ENCODE results near the gene LYST. TPM values are rescaled to one million over a fixed set of nuclear protein-coding genes. Genes with fewer than 3 reads are reported as not detected.
A peak's percentile ranks its signal among the peaks of the same experiment; 100 is the strongest.

LYST gene
- polyA plus RNA-seq, 1 of the 3 experiments (the other 2 are of a cell fraction): 3.9 TPM

- no peak for TF ChIP-seq USF1 (IDR thresholded peaks at IDR 0.05; ENCODE audit: borderline replicate concordance, low read depth)
- TF ChIP-seq GATA2 (CRISPR knock-in tag; IDR thresholded peaks at IDR 0.05): no peak
Observed at GRCh38 chr1:235650341-235651169, 216.2 kb downstream of the LYST start (continued).

GRCh38 chr1:235649368-235650163, 217.1 kb downstream of the LYST start, which contains the start of gene GNG4:
TSS of gene GNG4 (minus strand) at chr1:235649784. CDS start at chr1:235583838, 65,946 bp downstream.
- H3K4me3 ChIP-seq (ENCODE audit: low read depth in 2 of 2, low read length in 1 of 2): peak within 1 kb of the TSS; percentile 59 to 61
- H3K27me3 ChIP-seq (ENCODE audit: insufficient read depth): peaks cover 10% of the 10 kb centered on the region; the same call in 1 of the 2 replicates
- peaks cover 0 to 23% of the 10 kb centered on the region in 2 experiments; a peak in 2 of 4 replicates for H3K4me1 ChIP-seq (ENCODE audit: control insufficient read depth in 1 of 2, insufficient read depth in 2 of 2, low read depth in 1 of 2, low read length in 1 of 2)
- H4K20me1 ChIP-seq (ENCODE audit: insufficient read depth): no peaks in the 10 kb centered on the region
- H3K9me2 ChIP-seq: no peaks in the 10 kb centered on the region
- 0 out of 2 replicates have a peak within 1 kb of the TSS, but pooled peaks have one; percentile 35 for H2AFZ ChIP-seq (ENCODE audit: low read depth)
- H3F3A ChIP-seq (replicated peaks; ENCODE audit: insufficient read depth): peaks cover 8% of the 10 kb centered on the region
- 0% methylated on average over 1 of the region's 111 CpGs for WGBS (ENCODE audit: low lambda C conversion rate)
- POLR2A ChIA-PET: interaction anchor here (1.0 kb wide), 1 partner anchor 145 kb away, joined by 3 read pairs; no protein-coding TSS in a partner anchor
- no peaks in the 10 kb centered on the region for H3K9me3 ChIP-seq
- no peaks in the 10 kb centered on the region for H3K36me3 ChIP-seq (replicated peaks in 1 of 2; ENCODE audit: control insufficient read depth in 1 of 2, insufficient read depth in 2 of 2, low read length in 1 of 2)
- peak within 1 kb of the TSS; percentile 99 for H3K4me2 ChIP-seq
- H3K79me2 ChIP-seq (ENCODE audit: insufficient read depth): no peaks in the 10 kb centered on the region
- DNase-seq: peak; percentile 98
- CTCF ChIA-PET: interaction anchor here (0.8 to 1.5 kb wide), 2 partner anchors 13 to 16 kb away, joined by 4 read pairs; no protein-coding TSS in a partner anchor
- no peak within 1 kb of the TSS for H3K9ac ChIP-seq
- peak within 1 kb of the TSS in 1 of 2 experiments; percentile 88; a peak in 2 of 4 replicates for H3K27ac ChIP-seq (ENCODE audit: low read depth in 2 of 2, low read length in 1 of 2)
- TF ChIP-seq MAX (IDR thresholded peaks at IDR 0.05; ENCODE audit: low read depth) (0 out of 2 replicates have a peak, but pooled peaks have one; percentile 30), CTCF (IDR thresholded peaks at IDR 0.05) (no peak), REST (IDR thresholded peaks at IDR 0.05; ENCODE audit: low read depth, low read length) (peak; percentile 1; the same call in 1 of the 2 replicates), MXI1 (IDR thresholded peaks at IDR 0.05; ENCODE audit: low read depth, low read length) (peak; percentile 47; the same call in 1 of the 2 replicates)
